HG03139 (cell line): Measurements from ENCODE around the gene ARMC3.
"Not testable (repeated sequence)": the region's sequence is repeated elsewhere in the genome, so short reads cannot be mapped to it uniquely, and the experiment has no call there.

ENCODE experiments used
- ATAC-seq: cut with Tn5 transposase; IDR thresholded peaks from one replicate; pipeline ENCODE4 v1.9.1; 2021; ENCODE audit not compliant: unreplicated experiment

Gene ARMC3

DNA sequence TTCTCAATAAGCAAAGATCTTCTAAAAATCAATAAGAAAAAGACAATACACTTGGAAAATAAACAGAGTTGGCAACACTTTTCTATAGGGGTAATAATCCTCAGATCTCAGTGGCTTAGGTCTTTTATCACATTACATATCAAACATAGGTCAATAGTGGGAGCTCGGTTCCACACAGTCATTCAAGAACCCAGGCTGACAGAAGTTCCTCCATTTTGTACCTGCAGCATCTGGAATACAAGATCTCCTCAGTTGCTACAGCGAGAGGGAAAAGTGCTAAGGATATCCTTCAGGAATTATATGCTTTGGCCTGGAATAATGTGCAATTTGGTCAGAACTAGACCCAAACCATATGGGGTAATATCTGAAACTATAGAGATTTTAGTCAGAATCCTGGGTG lies 112.1 kb downstream of the ARMC3 start:
- ATAC-seq: no peak

DNA sequence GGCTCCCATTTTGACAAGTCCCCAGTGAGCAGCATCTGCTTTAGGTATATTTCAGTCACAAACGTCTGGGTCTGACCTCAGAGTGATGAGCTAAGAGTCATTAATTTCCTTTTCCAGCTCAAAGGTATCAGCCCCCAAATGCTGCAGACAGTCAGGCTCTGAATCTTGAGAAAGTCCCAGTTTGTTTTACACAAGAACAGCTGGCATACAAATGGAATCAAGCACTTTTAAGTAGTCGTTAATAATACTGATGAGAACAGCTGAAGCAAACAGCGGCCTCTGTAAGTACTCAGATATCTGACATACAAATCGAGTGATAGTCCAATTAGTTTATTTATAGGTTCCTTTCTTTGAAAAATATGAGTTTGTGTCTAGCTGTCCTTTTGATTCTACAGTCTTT lies 118.2 kb downstream of the ARMC3 start:
- ATAC-seq: no peak

DNA sequence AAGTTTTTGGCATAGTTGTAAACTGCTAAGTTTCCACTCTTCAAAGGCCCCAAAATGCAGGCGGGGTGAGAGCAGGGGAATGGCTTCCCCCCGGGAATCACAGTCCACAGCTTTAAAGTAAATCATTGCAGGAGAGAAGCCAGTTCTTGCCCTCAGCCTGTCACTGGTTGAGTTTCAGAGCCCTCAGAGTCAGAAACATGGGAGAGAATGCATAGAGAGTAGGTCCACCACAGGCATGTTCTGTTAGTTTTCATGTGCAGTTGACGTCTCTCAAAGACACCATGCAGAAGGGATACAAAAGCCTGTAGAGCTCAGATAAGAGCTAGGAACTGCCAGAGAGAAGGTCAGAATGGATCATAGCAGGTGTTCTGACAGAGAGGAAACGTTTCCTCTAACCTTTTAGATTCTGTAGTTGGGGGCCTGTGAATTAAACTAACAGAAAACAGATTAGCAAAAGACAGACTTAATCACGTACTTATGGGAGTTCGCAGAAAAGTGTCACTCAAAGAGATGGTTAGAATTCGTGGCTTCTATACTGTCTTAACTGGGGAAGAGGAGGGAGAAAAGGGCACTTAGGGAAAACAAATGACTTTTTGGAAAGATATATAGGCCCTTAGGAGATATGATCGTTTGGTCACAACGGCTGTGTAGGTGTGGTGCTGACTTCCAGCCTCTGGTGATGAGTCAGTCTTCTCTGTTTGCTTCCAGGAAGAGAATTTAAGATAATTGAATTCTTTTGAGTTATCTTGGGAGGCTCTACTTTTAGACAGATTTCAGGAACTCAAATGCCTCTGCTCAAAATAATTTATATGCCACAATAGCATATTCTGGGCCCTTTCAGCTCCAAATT lies 119.6 kb downstream of the ARMC3 start:
- ATAC-seq: no peak

DNA sequence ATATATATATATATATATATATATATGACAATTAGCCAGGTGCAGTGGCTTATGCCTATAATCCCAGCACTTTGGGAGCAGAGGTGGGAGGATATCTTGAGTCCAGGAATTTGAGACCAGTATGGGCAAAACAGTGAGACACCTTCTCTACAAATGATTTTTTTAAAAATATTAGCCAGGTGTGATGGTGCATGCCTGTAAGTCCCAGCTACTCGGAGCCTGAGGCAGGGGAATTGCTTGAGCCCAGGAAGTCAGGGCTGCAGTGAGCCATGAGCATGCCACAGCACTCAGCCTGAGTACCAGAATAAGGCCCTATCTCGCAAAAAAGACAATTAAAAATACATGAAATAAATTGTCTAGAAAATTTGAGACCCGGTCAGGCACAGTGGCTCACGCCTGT lies 120.3 kb downstream of the ARMC3 start:
- ATAC-seq: no peak

DNA sequence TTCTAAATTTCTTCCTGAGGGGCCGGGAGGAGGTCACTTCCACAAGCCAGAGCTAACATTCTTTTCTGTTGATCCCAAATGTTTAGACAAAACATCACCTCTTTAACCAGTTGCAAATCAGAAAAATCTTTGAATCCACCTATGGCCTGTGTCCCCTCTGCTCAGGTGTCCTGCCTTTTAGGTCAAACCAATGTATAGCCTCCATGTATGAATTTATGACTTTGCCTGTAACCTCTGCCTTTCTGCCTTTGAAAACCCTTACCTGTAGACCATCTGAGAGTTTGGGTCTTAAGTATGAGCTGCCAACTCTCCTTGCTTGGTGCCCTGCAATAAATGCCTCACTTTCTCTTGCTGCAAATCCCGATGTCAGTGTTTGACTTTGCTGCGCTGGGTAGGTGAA lies 123.4 kb downstream of the ARMC3 start:
- no peak for ATAC-seq

DNA sequence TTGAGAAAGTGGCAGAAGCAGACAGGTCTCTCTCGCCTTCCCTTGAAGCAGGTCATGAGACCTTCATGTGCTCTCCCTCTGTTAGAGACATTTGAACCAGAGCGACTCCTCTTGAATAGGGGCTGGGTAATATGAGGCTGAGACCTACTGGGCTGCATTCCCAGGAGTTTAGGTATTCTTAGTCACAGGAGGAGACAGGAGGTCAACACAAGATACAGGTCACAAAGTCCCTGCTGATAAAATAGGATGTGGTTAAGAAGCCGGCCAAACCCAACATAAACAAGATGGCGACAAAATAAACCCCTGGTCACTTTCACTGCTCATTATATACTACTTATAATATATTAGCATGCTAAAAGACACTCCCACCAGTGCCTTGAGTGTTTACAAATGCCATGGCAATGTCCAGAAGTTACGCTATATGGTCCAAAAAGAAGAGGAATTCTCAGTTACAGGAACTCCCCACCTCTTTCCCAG lies 124.0 kb downstream of the ARMC3 start:
- ATAC-seq: no peak

DNA sequence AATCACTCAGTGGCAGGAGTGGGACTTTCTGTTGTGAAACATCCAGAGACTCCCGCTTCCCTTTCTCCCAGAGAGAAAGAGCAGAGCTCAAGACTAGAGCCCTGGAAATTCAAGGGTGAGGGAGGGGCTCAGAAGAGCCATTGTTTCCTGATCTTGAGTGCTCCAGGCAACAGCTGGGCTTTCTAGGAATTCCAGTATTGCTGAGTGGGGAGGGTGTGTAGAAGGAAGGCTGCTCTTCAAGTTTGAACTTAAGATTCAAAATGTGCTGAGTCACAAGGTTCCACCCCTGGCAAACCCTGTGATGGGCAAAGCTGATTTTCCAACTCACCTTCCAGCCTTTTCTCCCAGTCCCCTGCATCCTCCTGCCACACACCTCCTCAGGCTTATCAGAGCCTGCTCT lies 125.2 kb downstream of the ARMC3 start:
- ATAC-seq: no peak

DNA sequence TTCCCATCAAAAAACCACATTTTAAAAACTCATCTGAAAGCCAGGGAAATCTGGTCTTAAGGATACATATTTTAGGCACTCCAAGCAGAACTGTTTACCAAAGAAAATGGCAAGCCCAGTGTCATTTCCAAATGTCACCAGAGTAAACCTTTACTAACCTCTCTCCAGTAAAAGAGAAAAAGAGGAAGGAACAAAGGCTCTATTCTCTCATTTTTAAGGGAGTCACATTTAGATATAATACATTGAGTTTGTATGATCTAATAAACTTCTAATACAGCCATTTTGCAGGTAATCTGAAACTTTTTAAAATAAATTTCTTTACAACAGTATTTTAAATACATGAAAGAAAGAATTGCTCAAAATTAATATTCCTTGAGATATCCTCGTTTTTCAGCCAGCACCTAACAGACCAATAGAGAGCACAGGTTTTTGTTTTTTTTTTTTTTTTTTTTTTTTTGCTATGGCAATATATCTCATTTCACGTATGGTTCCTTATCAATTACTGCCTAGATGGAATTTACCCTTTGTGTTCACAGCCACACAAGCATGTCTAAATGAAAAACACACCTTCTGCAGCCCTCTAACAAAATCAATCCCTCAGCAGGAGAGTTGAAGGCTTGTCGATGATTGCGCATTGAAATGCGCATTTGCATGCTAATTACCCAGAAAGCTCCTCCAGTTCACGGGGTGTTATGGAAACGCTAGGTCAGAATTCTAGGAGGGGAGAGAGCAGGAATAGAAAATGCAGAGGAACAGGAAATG lies 127.8 kb downstream of the ARMC3 start:
- no peak for ATAC-seq

DNA sequence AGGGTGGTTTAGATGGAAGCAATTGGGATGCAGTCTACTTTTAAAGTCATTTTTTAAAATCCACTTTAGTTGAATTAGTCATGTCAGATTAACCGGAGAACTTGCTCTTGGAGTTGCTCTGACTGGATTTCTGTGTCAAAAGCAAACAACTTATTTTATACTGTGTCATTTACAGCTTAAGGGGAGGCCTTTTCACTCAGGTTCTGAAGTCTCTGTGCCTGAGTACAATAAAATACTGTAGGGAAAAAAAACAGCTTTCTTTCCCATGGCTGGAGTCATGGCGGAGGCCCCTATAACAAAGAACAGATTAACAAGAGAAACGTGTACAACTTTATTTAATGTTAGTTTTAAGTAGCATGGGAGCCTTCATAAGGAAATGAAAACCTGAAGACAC lies 128.3 kb downstream of the ARMC3 start:
- no peak for ATAC-seq

DNA sequence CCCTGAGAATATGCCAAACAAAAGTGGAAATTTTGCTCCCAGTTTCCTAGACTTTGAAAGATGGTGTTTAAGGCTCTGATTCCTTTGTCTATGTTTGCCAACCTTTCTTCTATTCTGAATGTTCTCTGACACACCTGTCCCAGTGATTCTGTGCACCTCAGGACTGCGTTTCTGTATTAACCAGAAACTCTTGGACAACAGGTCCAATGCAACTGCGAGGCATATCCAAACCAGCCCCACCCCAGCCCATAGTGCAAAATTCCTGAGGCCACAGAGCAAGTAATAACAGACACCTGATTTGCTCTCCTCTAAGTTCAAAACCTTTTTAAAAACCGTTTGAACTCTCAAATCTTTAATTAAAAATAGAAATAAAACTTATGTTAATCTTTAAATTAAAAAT lies 130.5 kb downstream of the ARMC3 start:
- no peak for ATAC-seq

DNA sequence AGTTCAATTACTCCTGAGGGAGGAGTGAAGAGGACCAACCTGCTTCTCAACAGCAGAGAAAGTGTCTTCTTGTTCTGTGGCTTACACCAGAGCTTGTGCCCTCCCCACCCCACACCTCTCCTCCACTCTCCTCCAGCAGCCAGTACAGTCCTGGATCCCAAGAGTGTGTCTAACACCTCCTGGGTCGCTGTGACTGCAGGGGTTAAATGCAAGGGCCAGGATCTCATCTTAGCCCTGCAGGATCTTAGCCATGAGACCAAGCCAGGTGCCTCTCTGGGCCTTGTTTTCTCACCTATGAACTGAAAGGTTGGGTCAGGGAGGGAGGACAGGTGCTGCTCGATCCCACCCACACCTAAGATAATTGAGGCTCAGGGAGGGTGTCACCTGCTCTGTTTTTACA lies 133.1 kb downstream of the ARMC3 start:
- ATAC-seq: no peak

DNA sequence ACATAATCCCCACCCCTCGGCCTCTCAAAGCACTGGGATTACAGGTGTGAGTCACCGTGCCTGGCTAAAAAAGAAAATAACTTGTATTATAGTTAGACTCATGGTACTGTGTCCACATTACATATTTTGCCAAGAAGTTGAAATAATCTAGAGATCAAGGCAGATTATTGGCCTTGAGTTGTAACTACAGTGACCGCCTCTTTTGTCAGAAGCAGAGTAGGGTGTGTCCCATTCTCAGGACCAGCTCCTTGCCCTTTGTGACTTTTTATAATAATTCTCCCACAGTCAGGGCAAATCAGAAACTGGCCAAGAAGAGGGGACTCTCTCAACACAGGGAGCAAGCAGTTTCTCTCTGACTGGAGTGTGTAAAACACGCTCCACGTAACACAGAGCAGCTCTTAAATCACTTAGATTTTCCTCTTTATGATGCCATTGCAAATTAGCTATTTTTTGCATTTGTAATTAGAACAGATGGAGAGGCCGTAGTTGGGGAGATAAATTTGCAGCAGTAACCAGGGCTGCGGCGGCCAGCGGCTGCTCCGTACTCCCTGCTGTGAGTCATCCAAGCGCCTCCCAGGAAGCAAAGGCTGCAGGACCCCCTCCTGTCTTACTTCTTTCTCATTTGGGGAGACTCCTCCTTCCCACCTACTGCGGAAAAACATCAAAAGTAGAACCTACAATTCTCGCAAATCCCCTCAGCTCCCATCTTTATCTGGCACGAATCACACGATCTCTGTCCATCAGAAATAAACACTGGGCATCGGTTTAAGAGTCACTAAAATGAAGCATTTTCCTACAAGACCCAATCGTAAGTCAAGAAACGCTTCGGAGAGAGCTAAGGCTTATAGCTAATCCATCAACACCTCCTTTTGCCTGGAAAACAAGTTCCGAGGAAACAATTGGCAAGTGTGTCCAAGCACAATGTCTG lies 135.5 kb downstream of the ARMC3 start:
- ATAC-seq: no peak

DNA sequence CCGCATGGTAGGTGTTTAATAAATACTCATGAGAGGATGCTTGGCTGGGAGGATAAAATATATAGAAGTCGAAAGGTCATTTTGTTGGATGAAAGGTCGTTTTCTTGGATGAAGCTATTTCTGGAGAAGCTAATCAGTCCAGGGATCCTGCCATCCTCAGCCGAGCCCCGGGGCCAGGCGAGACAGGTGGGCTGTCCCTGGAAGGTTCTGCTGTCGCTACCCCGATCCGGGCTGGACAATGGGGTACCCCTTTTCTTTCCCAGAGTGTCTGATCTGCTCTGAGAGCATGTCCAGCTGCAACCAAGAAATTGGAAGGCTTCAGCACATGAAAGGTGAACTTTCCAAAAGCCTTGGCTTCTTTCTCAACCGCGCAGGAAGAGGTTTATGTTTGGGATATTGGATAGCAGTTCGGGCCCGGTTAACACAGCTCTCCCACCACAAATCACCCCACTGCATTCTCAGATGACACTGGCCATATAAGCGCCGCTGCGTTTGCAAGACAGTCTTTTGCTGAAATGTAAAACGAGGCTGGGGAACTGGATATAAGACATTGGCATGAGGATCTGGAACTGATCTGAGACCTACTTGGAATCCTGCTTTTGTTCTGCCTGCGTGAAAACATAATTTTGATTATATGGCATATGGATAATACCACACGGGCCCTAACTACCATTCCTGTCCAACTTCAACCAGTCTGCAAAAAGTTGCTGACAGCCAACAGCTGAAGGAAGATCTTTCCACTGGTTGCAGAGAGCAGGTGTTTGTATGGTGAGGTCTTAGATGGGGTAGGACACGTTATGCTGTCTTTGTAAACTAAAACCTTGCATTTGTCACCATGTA lies 136.3 kb downstream of the ARMC3 start:
- no peak for ATAC-seq

DNA sequence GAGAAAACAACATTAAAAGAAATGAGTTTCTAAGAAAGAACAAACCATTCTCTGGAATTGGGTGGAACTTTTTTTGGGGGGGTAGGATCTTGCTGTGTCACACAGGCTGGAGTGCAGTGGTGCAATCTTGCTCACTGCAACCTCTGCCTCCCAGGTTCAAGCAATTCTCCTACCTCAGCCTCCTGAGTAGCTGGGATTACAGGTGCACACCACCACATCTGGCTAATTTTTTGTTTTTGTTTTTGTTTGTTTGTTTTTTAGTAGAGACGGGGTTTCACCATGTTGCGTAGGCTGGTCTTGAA lies 136.9 kb downstream of the ARMC3 start:
- not testable (repeated sequence) for ATAC-seq

DNA sequence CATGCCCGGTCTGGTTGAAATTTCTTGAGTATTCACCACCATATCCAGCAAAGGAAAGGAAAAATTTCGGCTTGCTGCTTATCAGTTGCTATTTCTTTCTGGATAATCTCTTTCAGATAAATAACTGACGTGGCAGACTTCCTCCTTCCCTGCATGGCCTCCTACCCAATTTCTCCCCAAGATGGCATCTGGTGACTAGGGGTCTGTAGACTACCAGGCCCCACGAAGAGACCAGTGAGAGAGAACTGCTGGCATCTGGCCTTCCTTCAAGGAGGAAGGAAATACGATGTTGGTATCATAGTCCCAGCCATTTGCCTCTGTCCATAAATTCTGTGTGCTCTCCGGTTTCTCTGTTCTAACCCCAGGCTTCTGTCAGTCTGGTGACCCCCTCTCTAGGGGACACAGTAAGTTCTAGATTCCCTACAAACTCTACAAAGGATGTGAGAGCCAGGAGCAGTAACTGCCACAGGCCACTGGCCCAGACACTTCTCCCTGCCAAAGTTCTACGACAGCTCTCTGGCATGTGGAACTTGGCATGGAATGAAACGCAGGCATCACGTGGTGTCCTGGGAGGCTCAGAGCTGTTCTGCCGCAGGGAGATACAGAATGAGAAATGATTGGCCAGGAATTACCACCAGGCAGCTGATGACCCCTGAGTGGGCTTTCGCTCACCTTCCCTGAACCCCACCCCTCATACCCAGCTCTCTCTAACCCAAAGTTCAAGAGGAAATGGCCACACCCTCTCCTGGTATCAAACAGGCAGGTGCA lies 137.5 kb downstream of the ARMC3 start:
- ATAC-seq: no peak

DNA sequence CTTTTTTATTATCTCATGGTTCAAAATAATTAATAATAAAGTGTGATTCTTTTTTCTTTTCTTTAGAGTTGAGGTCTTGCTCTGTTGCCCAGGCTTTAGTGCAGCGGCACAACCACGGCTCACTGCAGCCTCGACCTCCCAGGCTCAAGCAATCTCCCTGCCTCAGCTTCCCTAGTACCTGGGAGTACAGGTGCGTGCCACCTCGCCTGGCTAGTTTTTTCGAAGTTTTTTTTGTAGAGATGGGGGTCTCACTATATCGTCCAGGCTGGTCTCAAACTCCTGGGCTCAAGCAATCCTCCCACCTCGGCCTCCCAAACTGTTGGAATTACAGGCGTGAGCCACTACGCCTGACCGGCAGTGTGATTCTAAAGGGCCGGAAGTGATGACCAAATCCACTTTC lies 139.5 kb downstream of the ARMC3 start:
- ATAC-seq: no peak

DNA sequence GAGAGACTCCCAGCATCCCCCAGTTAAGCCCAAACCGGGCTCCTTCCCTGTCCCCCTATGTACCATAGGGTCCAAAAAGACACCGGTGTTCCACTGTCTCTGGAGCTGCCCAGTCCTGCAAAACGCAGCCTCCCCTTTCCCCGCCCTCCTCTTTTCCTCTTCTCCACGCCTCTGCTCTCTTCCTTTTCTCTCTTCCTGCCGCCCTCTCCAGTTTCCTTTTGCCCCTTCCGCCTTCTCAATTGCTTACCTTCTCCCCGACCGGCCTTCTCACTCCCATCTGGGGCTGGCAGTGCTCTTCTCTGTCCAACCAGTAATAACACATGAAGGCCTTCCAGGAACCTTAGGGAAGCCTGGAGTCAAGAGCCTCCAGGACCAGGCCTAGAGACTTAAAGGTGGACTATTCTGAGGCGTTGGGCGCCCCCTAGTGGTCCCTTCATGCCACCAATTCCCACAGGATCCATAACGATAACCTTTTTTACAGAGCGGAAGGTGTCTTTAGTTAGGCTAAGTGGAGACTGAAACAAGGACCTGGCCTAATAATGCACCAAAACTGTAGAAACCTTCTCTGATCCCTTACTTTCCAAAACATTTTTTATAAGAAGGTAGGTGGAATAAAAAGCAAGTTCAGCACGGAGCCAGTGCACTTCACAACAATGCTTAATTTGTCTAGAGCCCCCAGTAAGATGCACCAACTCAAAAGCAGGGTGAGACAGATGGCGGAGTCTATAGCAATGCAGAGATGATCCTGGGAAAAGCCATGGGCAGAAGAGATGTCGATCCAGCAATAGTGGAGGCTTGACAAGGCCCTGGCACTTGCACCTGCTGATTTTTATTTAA lies 140.3 kb downstream of the ARMC3 start:
- no peak for ATAC-seq

DNA sequence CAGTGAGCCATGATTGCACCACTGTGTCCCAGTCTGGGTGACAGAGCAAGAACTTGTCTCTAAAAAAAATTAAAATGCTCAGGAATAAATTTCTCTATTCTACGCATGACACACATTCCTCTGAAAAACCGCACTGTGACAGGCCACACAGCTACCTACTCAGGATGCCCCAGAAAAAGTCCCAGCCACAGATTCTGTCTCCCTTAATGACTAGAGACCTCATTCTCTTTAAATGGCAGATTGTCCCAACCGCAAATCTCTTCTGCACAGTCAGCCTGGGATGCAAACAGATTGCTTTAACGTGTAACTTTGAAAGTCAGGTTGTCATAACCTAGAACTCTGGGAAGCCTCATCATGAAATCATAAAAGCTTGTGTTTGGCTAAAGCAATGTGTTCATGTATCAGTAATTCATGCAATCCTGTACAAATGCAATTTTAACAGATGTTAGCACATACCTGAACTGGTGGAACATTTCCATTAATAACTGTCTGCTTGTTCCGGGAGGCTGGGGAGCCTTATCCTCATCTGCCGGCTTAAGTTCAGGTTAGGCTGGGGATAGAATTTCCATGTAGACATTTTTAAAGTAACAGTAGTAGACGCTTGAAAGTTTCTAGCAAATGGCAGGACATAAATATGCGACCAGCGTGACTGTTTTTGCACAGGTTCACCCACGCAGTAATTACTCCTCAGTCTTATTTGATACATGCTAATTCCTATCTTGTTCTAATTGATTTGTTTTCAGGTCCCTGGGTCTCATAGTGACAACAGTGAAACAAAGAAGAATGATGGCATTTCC lies 141.4 kb downstream of the ARMC3 start:
- ATAC-seq: no peak
